GM12878 (cell line): ENCODE data around the gene AIFM3. TPM values are rescaled to one million over a fixed set of nuclear protein-coding genes. Genes with fewer than 3 reads are reported as not detected.

ENCODE experiments used
- ATAC-seq: fragments of 200-7000 bp; cut with Tn5 transposase; 3 replicates; pipeline ENCODE4 v1.9.1; 2020; ENCODE audit warnings: mild to moderate bottlenecking, moderate library complexity
- BruUV-seq: library from RNA; stranded (reverse); fragments of 400-500 nt; replicated peaks from 2 replicates; lab custom pipeline; 2021; lab: Mats Ljungman, UMichigan
- CTCF ChIA-PET: fragments of 300-600 bp; sonication (Branson Sonifier 250); formaldehyde crosslinking; extraction: SDS; loops from one replicate; lab custom pipeline; 2021; ENCODE audit warnings: inconsistent platforms; lab: Yijun Ruan, JAX
- POLR2A ChIA-PET: fragments of 350-600 bp; formaldehyde crosslinking; extraction: SDS; loops from one replicate; lab custom pipeline; 2021; ENCODE audit warnings: inconsistent platforms; lab: Charles Lee
- RAD21 ChIA-PET: fragments of 300-600 bp; sonication (Branson Sonifier 250); formaldehyde crosslinking; loops from one replicate; lab custom pipeline; 2023; ENCODE audit warnings: antibody characterized with exemption; ENCODE audit not compliant: unreplicated experiment; lab: Charles Lee
- SMC1A ChIA-PET: fragments of 300-600 bp; sonication (Branson Sonifier 250); formaldehyde crosslinking; loops from one replicate; lab custom pipeline; 2023; ENCODE audit not compliant: unreplicated experiment, uncharacterized antibody; lab: Charles Lee
- DNase-seq: peaks from one replicate; pipeline ENCODE4 v3.0.0-alpha.2; 2011; ENCODE audit warnings: low read depth, low spot score
- FAIRE-seq: peaks from 3 replicates; lab custom pipeline; 2011; peaks lifted over from hg19 to GRCh38; lab: Jason Lieb, UNC
- H2AFZ ChIP-seq: 2 replicates; pipeline ENCODE4 v1.6.0; 2011; ENCODE audit warnings: low read depth, low read length, control low read depth; ENCODE audit not compliant: control insufficient read depth
- H3K27ac ChIP-seq: 2 replicates; pipeline ENCODE4 v1.5.1; 2011; ENCODE audit warnings: control low read depth; ENCODE audit not compliant: control insufficient read depth, insufficient read depth
- H3K27me3 ChIP-seq, 2 experiments: replicated peaks in 1 of 2; 2 replicates each; pipeline versions ENCODE4 v1.6.0 to v1.6.1; 2011; ENCODE audit warnings: low read length in 1 of 2; ENCODE audit not compliant: control insufficient read depth in 2 of 2, insufficient read depth in 2 of 2
- H3K36me3 ChIP-seq, 2 experiments: 2 replicates each; pipeline ENCODE4 v1.5.1; 2011; ENCODE audit warnings: low read length in 1 of 2; ENCODE audit not compliant: control insufficient read depth in 2 of 2, insufficient read depth in 2 of 2
- H3K4me1 ChIP-seq: 2 replicates; pipeline ENCODE4 v1.6.1; 2011; ENCODE audit warnings: mild to moderate bottlenecking, low read length, moderate library complexity, mixed read lengths; ENCODE audit not compliant: control insufficient read depth, insufficient read depth
- H3K4me2 ChIP-seq: 2 replicates; pipeline ENCODE4 v1.6.0; 2011; ENCODE audit warnings: control low read depth; ENCODE audit not compliant: control insufficient read depth, insufficient read depth
- H3K4me3 ChIP-seq: fragments of 200-600 bp; sonication (generic); 2 replicates; pipeline ENCODE4 v1.5.1; 2016
- H3K79me2 ChIP-seq: 2 replicates; pipeline ENCODE4 v1.6.0; 2011; ENCODE audit warnings: low read length; ENCODE audit not compliant: control insufficient read depth, insufficient read depth
- H3K9ac ChIP-seq: 2 replicates; pipeline ENCODE4 v1.8.0; 2011; ENCODE audit warnings: low read length, control low read depth, mixed read lengths; ENCODE audit not compliant: control insufficient read depth, insufficient read depth
- H3K9me3 ChIP-seq: replicated peaks from 3 replicates; pipeline ENCODE4 v1.5.1; 2011; ENCODE audit warnings: mild to moderate bottlenecking, low read length; ENCODE audit not compliant: control insufficient read depth, insufficient read depth
- H4K20me1 ChIP-seq: 2 replicates; pipeline ENCODE4 v1.6.0; 2011; ENCODE audit not compliant: control insufficient read depth, insufficient read depth
- CREB1 ChIP-seq: IDR thresholded peaks from 2 replicates; pipeline ENCODE4 v1.6.1; 2012; ENCODE audit warnings: low read depth, mild to moderate bottlenecking, inconsistent platforms
- DPF2 ChIP-seq: fragments of 450-650 bp; IDR thresholded peaks from 2 replicates; pipeline ENCODE4 v1.6.1; 2017; ENCODE audit warnings: mild to moderate bottlenecking
- JUND ChIP-seq: IDR thresholded peaks from 2 replicates; pipeline ENCODE4 v1.6.1; 2012; ENCODE audit warnings: low read depth, mild to moderate bottlenecking, low read length, improper control_type of control experiment, moderate library complexity
- NBN ChIP-seq: fragments of 450-650 bp; IDR thresholded peaks from 2 replicates; pipeline ENCODE4 v1.6.1; 2016
- POLR2AphosphoS5 ChIP-seq: IDR thresholded peaks from 2 replicates; pipeline ENCODE4 v1.6.1; 2011; ENCODE audit warnings: mild to moderate bottlenecking, low read length, inconsistent platforms
- RELA ChIP-seq: fragments of 450-650 bp; IDR thresholded peaks from 2 replicates; pipeline ENCODE4 v1.8.0; 2014; ENCODE audit warnings: borderline replicate concordance; ENCODE audit not compliant: partially characterized antibody
- TCF3 ChIP-seq: IDR thresholded peaks from 2 replicates; pipeline ENCODE4 v1.6.1; 2012; ENCODE audit warnings: low read depth, mild to moderate bottlenecking, low read length, borderline replicate concordance; ENCODE audit not compliant: insufficient read depth
- WGBS: methylation state at CpG from one replicate; pipeline ENCODE4 v1.1.6; 2016; ENCODE audit warnings: low lambda C conversion rate; ENCODE audit not compliant: insufficient replicate concordance, insufficient coverage; ENCODE audit errors: missing lambda C conversion rate; 5-methylcytosine and 5-hydroxymethylcytosine counted together
- in situ Hi-C: fragments of 300-500 bp; cut with MboI; formaldehyde crosslinking; loops from 9 replicates; pipeline ENCODE4 v1.14.3; 2018; ENCODE audit warnings: mixed read lengths
- intact Hi-C: fragments of 100-400 bp; cut with micrococcal nuclease; formaldehyde crosslinking; loops from one replicate; pipeline ENCODE4 v1.14.2; 2022; ENCODE audit not compliant: unreplicated experiment
- polyA plus RNA-seq, 11 experiments: library from polyadenylated mRNA; depleted of rRNA in 4 of 11; unstranded in 6 of 11; stranded (reverse) in 5 of 11; fragments of >200 nt; fragmentation: Nextera tagmentation in 4 of 11; fragmentation: Illumina TruSeq in 1 of 11; extraction: Ambion mirVana in 4 of 11; extraction: Trizol in 1 of 11; gene quantifications; 1 replicate in 1 of 11; 2 replicates in 10 of 11; pipeline versions ENCODE4 v1.2.1 to v1.2.3, GENCODE V29; 2011 to 2016; ENCODE audit warnings: inconsistent platforms in 2 of 11, missing spikeins in 2 of 11, low read depth in 1 of 11
- total RNA-seq, 4 experiments: library from RNA; depleted of rRNA in 3 of 4; stranded (reverse); fragments of >200 nt in 3 of 4; fragmentation: Illumina TruSeq in 1 of 4; extraction: Trizol in 1 of 4; gene quantifications; 2 replicates each; pipeline versions ENCODE4 v1.2.1 to v1.2.3, GENCODE V29; 2013 to 2021
- TF ChIP-seq, protein P1 (sequence below): fragments of 450-650 bp; IDR thresholded peaks from 2 replicates; pipeline ENCODE4 v1.6.1; 2018; ENCODE audit warnings: borderline replicate concordance, mild to moderate bottlenecking; ENCODE audit not compliant: partially characterized antibody
- TF ChIP-seq, protein P2 (sequence below): fragments of 450-650 bp; IDR thresholded peaks from 2 replicates; pipeline ENCODE4 v1.6.1; 2016; ENCODE audit warnings: mild to moderate bottlenecking, moderate library complexity, borderline replicate concordance

Gene AIFM3
- total and polyA plus RNA-seq, 10 of the 15 experiments (the other 5 are each of a cell fraction or from before 2014, with no cell fraction given) = 0.06 to 0.34 (median 0.21) TPM; not detected in 6

DNA sequence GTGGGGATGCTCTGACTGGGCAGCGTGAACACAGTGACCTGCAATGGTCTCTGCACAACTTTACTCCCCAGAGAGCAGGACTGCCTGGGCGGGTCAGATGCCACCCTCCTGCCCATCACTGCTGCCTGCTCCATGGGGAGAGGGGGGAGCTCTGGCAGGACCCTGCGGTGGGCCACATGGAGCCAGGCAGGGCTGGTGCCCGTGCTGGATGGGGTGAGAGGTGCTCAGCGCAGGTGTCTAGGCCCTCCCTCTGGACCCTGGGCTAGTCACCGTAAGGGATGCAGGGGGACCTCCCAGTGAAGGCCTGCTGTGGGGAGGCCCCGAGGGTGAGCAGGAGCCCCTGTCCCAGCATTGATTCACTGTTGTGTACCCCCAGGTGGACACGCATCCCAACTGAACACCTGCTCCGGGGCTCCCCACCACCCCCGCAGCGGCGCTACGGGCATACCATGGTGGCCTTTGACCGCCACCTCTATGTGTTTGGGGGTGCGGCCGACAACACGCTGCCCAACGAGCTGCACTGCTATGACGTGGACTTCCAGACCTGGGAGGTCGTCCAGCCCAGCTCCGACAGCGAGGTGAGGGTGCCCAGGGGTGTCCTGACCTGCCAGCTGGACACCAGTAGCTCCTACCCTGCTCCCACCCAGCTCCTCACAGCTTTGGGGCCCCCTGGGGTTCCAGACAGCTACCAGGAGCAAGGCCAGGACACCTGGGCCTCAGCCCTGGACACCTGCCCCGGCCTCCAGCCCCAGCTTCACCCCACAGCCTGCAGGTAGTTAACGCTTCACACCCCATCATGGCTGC, 24.4 kb downstream of the AIFM3 start:
- Histone ChIP-seq H3K36me3 (peaks cover 2 to 3% of the 10 kb centered on the region in 2 experiments; a peak in 2 of 4 replicates), H3K79me2 (no peaks in the 10 kb centered on the region), H2AFZ (no peak overlapping the region), H3K27me3 (no peaks in the 10 kb centered on the region), H3K27ac (no peak overlapping the region), H4K20me1 (no peaks in the 10 kb centered on the region), H3K4me3 (no peak overlapping the region), H3K4me2 (no peak overlapping the region), H3K4me1 (no peaks in the 10 kb centered on the region), H3K9me3 (no peaks in the 10 kb centered on the region), H3K9ac (no peak overlapping the region)
- WGBS = 94% methylated on average over 23 of the region's 24 CpGs
- DNase-seq (no peak), ATAC-seq (no peak), FAIRE-seq (no peak)
- RAD21 ChIA-PET = no interaction called here
- intact Hi-C loops = no loop called here
- CTCF ChIA-PET = interaction anchor here (0.7 kb wide), 1 partner anchor 9 kb away, joined by 3 read pairs; the partner anchor contains the start of gene LZTR1
- in situ Hi-C loops = no loop called here
- no TSS peak for BruUV-seq
- TF ChIP-seq RELA (no peak), CREB1 (no peak), TCF3 (no peak), NBN (no peak), POLR2AphosphoS5 (no peak), DPF2 (no peak), JUND (no peak)
- TF ChIP-seq, protein P1, sequence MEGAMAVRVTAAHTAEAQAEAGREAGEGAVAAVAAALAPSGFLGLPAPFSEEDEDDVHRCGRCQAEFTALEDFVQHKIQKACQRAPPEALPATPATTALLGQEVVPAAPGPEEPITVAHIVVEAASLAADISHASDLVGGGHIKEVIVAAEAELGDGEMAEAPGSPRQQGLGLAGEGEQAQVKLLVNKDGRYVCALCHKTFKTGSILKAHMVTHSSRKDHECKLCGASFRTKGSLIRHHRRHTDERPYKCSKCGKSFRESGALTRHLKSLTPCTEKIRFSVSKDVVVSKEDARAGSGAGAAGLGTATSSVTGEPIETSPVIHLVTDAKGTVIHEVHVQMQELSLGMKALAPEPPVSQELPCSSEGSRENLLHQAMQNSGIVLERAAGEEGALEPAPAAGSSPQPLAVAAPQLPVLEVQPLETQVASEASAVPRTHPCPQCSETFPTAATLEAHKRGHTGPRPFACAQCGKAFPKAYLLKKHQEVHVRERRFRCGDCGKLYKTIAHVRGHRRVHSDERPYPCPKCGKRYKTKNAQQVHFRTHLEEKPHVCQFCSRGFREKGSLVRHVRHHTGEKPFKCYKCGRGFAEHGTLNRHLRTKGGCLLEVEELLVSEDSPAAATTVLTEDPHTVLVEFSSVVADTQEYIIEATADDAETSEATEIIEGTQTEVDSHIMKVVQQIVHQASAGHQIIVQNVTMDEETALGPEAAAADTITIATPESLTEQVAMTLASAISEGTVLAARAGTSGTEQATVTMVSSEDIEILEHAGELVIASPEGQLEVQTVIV = no peak
- TF ChIP-seq, protein P2, sequence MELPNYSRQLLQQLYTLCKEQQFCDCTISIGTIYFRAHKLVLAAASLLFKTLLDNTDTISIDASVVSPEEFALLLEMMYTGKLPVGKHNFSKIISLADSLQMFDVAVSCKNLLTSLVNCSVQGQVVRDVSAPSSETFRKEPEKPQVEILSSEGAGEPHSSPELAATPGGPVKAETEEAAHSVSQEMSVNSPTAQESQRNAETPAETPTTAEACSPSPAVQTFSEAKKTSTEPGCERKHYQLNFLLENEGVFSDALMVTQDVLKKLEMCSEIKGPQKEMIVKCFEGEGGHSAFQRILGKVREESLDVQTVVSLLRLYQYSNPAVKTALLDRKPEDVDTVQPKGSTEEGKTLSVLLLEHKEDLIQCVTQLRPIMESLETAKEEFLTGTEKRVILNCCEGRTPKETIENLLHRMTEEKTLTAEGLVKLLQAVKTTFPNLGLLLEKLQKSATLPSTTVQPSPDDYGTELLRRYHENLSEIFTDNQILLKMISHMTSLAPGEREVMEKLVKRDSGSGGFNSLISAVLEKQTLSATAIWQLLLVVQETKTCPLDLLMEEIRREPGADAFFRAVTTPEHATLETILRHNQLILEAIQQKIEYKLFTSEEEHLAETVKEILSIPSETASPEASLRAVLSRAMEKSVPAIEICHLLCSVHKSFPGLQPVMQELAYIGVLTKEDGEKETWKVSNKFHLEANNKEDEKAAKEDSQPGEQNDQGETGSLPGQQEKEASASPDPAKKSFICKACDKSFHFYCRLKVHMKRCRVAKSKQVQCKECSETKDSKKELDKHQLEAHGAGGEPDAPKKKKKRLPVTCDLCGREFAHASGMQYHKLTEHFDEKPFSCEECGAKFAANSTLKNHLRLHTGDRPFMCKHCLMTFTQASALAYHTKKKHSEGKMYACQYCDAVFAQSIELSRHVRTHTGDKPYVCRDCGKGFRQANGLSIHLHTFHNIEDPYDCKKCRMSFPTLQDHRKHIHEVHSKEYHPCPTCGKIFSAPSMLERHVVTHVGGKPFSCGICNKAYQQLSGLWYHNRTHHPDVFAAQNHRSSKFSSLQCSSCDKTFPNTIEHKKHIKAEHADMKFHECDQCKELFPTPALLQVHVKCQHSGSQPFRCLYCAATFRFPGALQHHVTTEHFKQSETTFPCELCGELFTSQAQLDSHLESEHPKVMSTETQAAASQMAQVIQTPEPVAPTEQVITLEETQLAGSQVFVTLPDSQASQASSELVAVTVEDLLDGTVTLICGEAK = no peak
- POLR2A ChIA-PET = interaction anchor here (1.7 kb wide), 1 partner anchor 9 kb away, joined by 5 read pairs; the partner anchor contains the start of gene LZTR1
- SMC1A ChIA-PET = no interaction called here
